HG02840 (cell line): ENCODE measurements around the gene GALNT16.

Experiments used
- ATAC-seq: cut with Tn5 transposase; IDR thresholded peaks from one replicate; pipeline ENCODE4 v1.9.1; 2021; ENCODE audit warnings: mild to moderate bottlenecking, moderate library complexity, moderate number of reproducible peaks; ENCODE audit not compliant: unreplicated experiment, low FRiP score

Gene GALNT16

DNA sequence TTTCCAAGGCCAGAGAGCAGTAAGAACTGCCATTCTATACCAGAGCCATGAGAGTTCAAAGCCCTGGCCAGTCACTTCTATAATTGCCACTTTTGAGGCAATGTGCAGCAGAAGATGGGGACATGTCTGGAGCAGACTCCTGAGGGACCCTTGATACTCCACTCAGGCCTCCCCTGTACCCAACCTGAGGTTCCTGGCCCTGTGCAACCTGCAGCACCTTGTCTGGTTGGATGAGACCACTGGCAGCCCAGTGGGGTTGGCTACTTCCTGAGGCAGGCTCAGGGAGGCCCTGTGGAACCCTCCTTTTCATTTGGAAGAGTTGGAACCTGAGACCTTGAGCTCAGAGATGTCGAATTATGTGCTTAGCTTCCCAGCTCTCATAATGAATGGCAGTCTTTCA, 54.4 kb downstream of the GALNT16 start:
- no peak for ATAC-seq

DNA sequence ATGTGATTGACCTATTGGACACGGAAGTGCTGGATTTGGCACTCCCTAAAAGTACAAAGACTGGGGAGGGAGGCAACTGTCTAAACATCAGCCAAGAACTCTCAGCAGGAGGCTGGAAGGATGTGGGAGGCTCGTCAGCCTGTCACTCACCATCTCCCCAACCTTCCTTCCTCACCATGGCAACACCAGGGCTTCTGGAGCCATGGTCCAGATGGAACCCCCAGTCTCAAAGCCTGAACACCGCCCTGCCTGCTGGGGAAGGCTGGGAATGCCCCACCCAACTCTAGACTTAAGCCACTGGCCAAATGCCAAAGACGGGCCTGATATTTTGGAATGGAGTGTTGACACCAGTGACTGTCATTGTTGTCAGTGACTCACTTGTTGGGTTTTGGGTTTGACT, 55.3 kb downstream of the GALNT16 start:
- ATAC-seq, result no peak

GRCh38 chr14:69316449-69317101, 56.6 kb downstream of the GALNT16 start:
- ATAC-seq, result no peak

DNA sequence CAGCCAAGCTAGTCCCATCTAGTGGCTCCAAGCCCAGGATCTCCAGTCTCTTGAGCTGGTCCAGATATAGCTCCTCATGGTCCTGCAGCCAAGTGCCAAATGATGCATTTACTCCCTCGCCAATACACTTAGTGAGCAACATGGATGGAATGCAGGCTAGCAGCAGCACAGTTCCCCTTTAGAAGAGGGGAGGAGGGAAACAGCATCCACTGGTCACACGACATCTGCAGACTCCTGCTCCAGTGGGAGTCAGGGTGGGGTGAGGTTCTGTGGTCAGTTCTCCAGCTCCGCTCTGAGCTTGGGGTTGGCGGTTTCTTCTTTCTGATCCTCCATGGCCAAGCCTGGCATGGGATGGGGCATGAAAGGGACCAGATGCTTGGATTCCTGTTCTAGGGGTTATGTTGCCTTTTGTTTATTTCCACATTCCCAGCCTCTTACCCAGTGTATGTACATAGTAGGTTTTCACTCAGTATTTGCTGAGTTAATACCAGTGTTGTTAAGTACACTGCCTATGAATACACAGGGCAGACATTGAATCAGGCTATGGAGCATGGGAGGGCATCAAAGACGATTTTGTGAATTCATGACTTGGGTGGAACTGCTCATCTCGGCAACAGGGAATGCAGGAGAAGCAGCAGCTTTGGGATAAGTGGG, 57.3 kb downstream of the GALNT16 start:
- no peak for ATAC-seq

GRCh38 chr14:69317780-69318179, 57.8 kb downstream of the GALNT16 start:
- no peak for ATAC-seq

- no peak for ATAC-seq
Measured at GRCh38 chr14:69318241-69318640, 58.3 kb downstream of the GALNT16 start.

- no peak for ATAC-seq
Measured at GRCh38 chr14:69318901-69319475, 59.0 kb downstream of the GALNT16 start.

GRCh38 chr14:69319911-69320310, 60.0 kb downstream of the GALNT16 start:
- no peak for ATAC-seq

DNA sequence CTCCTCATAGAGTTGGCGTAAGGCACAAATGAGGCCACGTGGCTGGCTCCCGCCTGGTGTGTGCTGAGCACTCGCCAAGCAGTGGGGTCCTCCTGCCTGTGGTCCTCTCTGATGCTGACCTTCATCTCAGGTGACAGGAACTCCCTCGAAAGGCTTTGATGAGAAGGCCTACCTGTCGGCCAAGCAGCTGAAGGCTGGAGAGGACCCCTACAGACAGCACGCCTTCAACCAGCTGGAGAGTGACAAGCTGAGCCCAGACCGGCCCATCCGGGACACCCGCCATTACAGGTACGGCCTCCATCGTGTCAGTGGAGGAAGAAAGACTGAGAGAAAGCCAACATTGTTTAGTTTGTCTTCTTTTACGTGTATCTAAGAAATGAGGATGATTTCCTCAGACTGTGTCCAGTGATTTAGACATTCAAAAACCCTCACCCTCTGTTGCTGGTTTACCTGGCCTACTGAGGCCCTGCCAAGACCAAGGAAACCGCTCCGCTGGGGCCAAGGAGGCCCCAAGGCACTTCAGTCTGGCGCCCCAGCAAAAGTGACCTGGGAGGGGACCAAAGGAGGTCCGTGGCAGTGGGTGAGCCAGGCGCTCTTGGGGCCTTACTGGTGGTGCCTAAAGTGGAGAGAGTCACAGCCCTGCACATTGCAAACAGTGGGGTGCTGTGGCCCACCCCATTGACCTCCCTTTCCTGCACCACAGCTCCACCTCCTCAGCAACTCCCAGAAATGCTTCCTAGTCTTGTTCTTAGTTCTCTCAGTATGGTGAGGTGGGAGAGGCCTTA, 60.8 kb downstream of the GALNT16 start:
- ATAC-seq, result no peak

DNA sequence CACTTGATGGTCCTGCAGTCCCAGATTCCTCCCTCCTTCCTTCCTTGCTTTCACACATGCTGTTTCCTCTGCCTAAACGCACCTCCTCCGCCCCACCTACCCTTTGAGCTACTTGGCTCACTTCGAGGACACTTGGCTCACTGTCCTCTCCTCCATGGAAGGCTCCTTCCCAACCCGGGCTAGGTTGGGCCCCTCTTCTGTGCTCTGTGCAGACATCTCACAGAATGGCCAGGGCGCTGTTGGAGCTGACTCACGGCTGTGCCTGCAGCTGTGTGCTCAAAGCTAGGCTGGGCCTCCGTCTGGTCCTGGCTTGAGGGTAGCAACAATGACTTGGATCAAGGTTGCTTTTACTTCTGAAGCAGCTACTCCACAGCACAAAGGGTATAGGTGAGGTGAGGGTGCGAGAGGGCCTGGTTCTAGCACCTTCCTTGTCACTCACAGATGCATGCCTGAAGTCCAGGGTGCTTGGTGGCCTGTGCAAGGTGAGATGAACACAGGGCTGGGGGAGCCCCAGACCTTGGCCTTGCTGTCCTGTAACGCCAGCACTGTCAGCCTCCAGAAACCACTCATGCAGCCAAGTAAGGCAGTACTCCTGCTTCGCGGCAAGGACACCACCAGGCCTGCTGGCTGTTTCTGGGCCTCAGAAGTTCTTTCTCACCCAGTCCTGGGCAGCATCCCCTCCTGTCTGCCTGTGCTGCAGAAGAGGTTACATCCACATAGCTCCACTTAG, 61.8 kb downstream of the GALNT16 start:
- no peak for ATAC-seq

GRCh38 chr14:69323266-69323998, 63.5 kb downstream of the GALNT16 start:
- no peak for ATAC-seq

- ATAC-seq, result no peak
Measured at GRCh38 chr14:69323999-69324282, 64.0 kb downstream of the GALNT16 start.

DNA sequence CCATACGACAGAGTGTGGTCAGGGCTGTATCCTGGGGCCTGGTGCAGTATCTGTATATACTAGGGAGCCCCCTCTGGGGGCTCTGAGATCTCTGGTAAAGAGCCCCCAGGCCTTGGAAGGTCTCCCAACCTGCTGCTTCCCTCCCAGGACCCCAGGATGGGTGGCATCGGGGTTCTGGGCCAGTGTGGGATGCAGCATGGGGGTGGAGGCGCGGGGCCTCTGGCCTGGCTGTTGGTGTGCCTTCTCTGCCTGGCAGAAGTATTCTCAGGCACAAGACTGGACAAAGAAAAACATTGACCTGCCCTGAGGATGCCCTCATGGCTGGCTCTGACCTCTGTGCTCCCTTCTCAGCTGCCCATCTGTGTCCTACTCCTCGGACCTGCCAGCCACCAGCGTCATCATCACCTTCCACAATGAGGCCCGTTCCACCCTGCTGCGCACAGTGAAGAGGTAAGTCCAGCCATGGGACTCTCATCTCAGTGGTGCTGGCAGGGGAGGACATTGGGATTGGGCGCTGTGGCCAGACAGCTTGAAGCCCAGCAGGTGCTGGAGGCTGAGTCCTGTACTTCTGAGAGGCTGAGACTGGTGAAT, 64.5 kb downstream of the GALNT16 start:
- no peak for ATAC-seq

GRCh38 chr14:69325086-69325485, 65.1 kb downstream of the GALNT16 start:
- no peak for ATAC-seq

DNA sequence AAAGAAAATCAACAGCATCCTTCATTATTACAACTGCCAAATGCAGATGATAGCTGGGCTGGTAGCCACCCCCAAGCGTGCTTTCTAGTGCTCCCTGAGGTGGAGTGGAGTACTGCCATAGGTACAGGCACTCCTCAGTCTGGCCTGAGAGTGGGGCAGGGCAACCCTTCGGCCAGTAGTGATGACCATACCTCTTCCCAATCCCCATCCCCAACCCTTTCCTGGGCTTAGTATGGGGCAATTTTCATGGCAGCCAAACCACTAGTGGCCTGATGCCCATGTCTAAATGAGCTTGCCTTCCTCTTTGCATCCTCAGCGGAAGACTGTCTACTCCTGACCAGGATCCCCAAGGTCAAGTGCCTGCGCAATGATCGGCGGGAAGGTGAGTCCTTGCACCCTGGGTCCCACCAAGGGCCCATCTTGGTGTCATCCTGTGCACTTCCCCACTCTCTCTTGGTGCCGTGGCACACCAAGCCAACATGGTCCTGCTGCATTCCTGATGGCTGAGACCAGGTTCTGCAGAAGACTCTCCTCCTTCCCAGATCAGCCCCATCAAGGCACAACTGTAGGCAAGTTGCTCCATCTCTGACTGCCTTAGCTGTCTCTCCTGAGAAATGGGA, 65.8 kb downstream of the GALNT16 start:
- no peak for ATAC-seq

DNA sequence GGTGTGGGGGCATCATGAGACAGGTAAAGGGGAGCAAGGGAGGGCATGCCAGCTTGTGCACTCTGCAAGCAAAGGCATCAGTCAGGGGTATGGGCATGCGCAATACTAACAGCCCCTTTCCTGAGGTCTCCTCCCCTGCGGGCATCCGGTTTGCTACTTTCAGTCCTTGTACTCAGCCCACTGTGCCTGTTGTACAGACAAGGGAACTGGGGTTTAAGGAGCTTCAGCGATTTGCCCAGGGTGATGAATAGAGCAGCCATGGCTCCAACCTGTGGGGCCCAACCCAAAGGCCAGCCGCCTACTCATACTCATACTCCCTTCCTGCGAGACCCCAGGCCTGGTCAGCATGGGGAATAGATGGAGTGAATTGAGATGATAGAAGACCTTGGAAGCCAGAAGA, 66.7 kb downstream of the GALNT16 start:
- ATAC-seq, result no peak

GRCh38 chr14:69327507-69327906, 67.5 kb downstream of the GALNT16 start:
- ATAC-seq, result no peak

DNA sequence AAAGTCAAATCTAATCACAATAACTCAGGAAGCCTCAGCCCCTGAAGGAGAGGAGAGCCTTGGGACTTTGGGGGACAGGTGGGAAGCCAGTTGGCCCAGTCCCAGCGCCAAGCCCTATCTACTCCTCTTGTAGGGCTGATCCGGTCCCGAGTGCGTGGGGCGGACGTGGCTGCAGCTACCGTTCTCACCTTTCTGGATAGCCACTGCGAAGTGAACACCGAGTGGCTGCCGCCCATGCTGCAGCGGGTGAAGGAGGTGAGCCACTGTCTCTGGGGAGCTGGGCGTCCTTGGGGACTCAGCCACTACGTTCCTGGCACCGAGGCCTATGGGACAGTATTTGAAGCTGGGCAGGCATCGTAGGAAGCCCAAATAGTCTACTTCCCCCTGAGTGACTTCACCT, 68.4 kb downstream of the GALNT16 start:
- ATAC-seq, result no peak

GRCh38 chr14:69328765-69329164, 68.8 kb downstream of the GALNT16 start:
- no peak for ATAC-seq
